Epithelial cell of prostate (primary cell): Measurements from ENCODE around the gene SPRED3.

Source experiments
- DNase-seq: peaks from one replicate; pipeline ENCODE4 v3.0.0-alpha.2; 2011; ENCODE audit warnings: low read depth, low spot score
- H3K27ac ChIP-seq: fragments of 450-650 bp; 2 replicates; pipeline ENCODE4 v1.5.1; 2017; ENCODE audit warnings: mild to moderate bottlenecking

The SPRED3 gene

DNA sequence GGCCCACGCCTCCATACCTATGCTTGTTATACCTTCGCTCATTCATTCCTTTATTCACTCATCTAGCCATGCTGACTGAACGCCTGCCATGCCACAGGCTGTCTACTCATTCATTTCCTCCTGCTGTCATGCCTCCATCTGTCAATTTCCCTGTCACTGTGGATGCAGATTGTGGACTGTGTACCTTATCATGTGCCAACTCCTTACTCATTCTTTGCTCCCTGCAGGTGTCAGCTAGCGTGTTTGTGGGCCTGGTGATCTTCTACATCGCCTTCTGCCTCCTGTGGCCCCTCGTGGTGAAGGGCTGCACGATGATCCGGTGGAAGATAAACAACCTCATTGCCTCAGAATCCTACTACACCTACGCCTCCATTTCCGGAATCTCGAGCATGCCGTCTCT, 18.2 kb upstream of the SPRED3 start:
- H3K27ac ChIP-seq = no peak overlapping the region
- DNase-seq = no peak

DNA sequence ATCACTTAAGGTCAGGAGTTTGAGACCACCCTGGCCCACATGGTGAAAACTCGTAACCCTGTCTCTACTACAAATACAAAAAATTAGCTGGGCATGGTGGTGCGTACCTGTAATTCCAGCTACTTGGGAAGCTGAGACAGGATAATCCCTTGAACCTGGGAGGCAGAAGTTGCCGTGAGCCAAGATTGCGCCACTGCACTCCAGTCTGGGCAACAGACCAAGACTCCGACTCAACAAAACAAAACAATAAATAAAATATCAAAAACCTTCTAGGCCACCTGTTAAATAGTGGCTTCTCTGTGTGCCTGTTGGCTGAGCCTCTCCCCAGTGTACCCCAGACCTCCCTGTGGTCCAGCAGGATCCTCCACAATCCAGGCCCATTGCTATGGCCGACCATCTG, 17.4 kb upstream of the SPRED3 start:
- DNase-seq = no peak
- no peak overlapping the region for H3K27ac ChIP-seq

DNA sequence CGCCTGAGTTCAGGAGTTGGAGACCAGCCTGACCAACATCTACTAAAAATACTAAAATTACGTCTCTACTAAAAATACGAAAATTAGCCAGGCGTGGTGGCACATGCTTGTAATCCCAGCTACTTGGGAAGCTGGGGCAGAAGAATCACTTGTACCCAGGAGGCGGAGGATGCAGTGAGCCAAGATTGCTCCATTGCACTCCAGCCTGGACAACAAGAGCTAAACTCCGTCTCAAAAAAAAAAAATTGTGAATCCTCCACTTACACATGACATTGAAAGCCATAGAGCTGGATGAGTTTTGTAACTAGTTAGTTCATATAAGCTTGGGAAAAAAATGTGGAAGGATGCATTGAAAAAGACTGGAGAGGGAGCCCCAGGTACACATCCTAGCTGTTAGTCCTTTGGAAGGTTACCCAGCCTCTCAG, 14.6 kb upstream of the SPRED3 start:
- H3K27ac ChIP-seq = peak overlapping the region; percentile 77
- DNase-seq = no peak

DNA sequence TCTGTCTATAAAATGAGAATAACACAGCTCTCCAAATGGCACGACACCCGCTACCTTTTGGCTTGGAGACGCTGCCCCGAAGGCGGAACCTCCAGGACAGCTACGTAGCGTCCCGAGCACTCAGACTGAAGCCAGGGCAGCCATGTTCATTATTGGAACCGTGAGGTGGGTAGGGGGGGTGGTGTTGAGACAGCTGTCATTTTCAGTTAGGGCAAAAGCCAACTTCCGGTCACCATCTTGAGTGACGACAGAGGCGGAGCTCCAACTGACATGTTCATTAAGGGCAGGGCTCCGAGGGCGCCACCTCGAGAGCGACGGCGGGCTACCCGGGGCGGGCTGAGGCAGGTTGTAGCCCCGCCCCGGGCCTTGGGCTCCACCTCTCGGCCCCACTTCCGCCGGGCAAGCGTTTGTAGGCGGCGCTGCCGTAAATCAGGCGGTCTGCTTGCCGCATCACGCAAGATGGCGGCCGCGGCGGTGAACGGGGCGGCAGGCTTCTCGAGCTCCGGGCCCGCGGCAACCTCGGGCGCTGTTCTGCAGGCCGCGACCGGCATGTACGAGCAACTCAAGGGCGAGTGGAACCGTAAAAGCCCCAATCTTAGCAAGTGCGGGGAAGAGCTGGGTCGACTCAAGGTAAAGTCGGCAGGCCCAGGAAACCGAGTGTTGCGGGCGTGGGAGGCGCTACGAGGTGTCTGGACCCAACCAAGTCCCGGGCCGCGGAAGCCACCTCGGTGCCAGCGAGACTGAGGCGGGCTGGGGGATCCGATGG, 14.0 kb upstream of the SPRED3 start, which contains the start of gene PSMD8:
Gene PSMD8, plus strand, starts transcription at position 240 of the 766 bp plus-strand sequence. Its CDS starts 31 bp downstream, at position 271.
- peak; percentile 87 for DNase-seq
- peak within 1 kb of the TSS; percentile 77 for H3K27ac ChIP-seq

DNA sequence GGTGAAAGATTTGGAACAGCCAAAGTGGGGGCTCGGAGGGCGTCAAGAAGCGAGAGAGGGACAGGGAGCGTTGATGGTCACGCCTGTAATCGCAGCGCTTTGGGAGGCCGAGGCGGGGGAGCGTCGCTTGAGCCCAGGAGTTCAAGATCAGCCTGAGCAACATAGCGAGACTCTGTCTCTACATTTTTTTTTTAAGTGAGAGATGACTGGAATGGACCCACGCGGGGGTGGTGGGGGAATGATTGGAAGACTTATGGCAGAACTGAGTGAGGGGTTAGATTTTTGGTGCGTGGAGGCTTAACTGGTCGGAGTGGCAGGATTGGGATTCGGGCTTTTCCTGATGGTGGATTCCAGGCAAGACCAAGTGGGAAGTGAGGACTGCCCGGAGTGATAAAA, 13.4 kb upstream of the SPRED3 start:
- H3K27ac ChIP-seq = peak overlapping the region; percentile 77
- no peak for DNase-seq

DNA sequence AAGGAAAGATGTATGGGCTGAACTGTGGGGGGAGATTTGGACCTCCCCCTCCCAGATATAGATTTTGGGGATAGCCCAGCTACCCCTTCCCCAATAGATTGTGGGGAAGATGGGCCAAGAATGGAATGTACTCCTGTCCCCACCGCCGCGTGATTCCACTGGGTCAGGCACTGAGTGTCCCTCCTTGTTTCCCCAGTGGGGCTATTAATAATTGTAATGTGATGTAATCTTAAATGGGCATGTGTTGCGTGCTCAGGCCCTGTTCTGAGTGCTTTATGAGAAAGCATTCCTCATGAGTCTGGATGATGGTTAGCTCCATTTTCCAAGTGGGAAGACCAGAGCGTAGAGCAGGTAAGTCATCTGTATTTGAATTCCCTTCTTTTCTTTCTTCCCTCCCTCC, 12.7 kb upstream of the SPRED3 start:
- DNase-seq = no peak
- peak overlapping the region; percentile 77 for H3K27ac ChIP-seq

DNA sequence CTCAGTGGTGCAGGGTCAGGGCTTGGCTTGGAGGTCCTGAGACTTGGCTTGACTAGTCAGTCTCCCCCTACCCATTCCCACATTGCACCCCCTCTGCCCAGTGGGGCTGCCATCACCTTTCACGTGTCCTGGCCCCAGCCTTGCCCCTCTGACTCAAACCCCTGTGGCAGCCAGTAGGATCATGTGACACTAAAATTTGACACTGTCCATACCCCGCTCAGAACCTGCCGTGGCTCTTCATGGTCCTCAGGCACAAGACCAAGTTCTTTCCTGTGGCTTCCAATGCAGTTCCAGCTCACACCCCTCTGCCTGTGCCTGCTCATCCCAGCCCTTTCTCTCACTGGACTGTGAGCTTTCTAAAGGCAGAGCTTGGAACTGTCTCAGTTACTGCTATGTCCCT, 11.9 kb upstream of the SPRED3 start:
- H3K27ac ChIP-seq = no peak overlapping the region
- DNase-seq = no peak

DNA sequence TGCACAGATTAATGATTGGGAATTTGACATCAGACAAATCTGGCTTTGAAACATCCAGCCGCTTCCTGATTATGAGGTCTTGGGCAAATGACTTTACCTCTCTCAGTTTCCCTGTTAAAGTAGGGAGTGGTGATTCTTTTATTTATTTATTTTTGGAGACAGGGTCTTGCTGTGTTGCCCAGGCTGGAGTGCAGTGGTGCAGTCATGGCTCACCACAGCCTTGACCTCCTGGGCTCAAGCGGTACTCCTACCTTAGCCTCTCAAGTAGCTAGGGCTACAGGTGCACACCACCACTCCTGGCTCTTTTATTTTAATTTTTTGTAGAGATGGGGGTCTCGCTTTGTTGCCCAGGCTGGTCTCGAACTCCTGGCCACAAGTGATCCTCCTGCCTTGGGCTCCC, 11.4 kb upstream of the SPRED3 start:
- DNase-seq = no peak
- no peak overlapping the region for H3K27ac ChIP-seq

DNA sequence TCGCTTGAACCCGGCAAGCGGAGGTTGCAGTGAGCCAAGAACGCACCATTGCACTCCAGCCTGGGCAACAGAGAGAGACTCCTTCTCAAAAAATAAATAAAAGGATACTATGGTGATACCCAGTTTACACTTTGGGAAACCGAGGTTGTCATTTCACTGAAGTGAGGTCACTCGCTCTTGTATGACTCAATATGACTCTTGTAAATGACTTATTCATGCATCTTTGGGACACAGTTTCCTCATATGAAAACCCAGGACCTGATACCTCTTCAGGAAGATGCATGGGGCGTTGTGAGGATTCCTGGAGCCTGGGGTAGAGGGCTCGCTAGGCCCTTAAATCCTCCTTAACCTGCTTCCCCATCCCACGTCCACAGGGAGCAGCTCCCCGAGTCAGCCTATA, 9.6 kb upstream of the SPRED3 start:
- H3K27ac ChIP-seq = no peak overlapping the region
- DNase-seq = no peak

DNA sequence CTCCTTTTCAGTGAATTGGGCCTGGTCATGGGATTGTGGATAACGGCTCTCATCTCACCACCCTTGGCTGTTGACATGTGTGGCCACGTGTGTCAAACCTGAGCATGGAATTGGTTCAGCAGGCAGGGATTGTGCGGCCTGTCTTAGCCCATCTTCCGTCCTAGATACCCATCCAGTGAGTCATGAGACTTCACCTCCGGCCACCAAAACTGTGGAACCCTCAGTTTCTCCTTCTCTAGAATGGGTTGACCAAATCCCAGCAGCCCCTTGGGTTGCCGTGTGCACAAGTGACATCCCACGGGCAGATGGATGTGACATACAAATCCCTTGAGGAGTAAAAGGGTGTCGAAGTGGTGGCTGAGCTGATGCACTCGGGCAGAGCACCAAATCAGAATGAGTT, 7.4 kb upstream of the SPRED3 start:
- DNase-seq = no peak
- H3K27ac ChIP-seq = no peak overlapping the region

DNA sequence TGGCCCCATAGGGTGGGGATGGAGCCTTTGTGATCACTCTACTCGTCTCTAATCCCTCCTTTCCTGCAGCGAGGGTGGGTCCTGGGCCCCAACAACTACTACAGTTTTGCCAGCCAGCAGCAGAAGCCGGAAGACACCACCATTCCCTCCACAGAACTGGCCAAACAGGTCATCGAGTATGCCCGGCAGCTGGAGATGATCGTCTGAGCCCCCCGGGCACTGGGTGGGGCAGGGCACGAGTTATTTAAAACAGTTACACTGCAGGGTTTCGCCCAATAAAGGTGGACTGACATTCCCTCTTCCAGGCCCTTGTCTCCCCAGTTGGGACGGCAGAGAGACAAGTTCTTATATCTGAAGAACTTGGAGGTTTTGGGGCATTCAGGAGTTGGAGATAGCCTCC, 5.3 kb upstream of the SPRED3 start:
- H3K27ac ChIP-seq = no peak overlapping the region
- no peak for DNase-seq

DNA sequence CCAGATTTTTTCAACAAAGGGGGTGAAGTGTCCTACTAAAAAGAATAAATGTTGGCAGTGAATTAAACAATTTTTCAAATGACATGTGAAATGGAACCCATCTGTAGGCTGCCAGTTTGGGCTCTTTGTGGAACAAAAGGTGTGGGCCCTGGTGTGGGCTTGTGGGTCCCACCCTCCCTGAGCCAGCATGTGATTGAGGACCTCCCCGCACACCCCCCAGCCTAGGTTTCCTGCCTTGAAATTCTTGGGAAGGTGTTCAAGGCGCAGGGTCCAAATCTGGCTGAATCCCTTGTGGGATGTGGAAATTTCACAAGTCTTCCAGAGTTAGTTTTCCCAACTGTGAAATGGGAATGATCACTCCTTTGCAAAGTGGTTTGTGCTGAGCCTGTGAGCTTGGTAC, 4.8 kb upstream of the SPRED3 start:
- no peak for DNase-seq
- no peak overlapping the region for H3K27ac ChIP-seq

DNA sequence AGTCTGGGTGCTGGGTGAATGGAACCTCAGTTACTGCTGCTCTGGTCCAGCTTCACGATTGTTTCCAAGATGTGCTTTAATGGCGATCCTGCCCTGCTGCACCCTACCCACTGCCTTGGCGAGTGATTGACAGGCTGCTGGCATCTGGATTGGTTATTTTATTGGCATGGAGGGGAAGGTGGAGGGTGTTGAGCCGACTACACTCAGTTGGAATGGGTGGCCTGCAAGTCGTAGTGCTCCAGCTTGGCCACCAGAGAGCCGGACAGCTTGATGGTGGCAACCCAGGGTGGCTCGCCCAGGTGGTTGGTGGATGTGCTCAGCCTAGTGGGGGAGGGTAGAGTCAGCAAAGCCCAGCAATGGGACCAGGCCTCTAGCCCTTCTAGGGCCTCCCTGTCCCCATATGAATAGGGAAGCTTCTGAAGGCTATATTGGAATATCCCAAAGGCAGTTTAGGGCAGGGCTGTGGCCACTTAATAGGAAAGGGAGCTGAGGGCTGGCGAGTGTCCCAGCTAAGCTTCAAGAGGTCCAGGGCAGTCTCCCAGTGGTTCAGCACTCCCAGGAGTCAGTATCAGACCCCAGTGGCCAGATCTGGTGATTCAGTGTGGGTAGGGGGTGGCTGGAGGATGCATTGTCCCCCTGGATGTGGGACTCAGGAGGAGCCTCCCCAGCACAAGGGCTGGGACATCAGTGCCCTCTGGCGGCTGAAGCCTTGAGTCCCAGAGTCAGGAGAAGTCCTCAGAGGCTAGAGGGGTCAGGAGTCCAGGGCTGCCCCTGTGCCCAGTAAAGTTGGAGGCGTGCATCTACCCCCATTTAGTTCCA, 4.1 kb upstream of the SPRED3 start:
- DNase-seq = no peak
- no peak overlapping the region for H3K27ac ChIP-seq

DNA sequence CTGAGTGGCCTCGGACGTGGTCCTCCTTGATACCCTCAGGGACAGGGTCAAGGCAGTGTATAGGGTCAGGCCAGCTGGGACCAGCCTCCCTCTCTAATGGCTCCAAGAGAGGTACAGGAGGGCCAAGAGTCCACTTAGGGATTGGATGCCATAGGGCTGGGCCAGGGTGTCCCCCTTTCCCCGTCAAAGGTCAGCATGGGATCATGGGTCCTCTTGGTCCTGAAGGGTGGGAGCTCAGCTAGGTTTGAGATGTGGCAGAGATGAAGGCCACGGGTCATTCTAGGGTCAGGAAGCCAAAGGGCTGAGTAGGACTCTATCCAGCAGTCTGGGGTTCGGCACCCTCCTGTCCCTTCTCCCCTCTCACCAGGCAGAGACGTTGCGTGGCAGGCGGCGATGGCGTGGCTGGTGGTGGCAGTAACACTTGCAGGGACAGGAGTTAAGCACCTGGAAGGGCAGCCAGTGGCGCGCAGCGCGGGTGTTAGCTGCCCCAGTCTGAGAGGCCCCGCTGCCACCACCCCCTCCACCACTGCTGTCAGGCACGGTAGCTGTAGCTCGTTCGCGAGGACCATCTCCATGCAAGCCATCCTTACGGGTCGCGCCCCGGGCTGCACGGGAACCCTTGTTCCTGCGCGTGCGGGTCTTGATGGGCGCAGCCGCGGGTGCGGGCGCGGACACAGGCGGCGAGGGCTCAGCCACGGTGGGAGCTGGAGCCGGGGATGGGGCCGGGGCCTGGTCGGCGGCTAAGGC, 3.3 kb upstream of the SPRED3 start:
- DNase-seq = no peak
- no peak overlapping the region for H3K27ac ChIP-seq

DNA sequence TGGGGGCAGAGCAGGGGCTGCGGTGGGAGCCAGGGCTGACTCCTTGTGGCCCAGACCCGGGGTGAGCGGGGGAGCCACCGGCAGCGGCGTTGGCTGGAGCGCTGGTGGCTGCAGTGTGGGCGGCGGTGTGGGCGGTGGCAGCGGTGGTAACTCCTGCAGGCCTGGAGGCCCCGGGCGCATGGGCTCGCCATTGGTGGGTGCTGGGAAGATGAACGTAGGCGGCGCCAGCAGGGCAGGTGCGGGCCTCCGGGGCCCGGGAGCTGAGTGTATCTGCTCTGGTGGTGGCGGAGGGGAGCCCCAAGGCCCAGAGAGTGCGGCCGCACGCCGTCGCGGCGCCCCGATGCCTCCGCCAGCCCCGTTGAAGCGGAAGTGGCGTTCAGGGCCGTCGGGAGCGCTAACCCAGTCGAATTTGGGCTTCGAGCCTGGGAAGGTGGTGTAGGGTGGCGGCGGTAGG, 2.7 kb upstream of the SPRED3 start:
- no peak overlapping the region for H3K27ac ChIP-seq
- no peak for DNase-seq

DNA sequence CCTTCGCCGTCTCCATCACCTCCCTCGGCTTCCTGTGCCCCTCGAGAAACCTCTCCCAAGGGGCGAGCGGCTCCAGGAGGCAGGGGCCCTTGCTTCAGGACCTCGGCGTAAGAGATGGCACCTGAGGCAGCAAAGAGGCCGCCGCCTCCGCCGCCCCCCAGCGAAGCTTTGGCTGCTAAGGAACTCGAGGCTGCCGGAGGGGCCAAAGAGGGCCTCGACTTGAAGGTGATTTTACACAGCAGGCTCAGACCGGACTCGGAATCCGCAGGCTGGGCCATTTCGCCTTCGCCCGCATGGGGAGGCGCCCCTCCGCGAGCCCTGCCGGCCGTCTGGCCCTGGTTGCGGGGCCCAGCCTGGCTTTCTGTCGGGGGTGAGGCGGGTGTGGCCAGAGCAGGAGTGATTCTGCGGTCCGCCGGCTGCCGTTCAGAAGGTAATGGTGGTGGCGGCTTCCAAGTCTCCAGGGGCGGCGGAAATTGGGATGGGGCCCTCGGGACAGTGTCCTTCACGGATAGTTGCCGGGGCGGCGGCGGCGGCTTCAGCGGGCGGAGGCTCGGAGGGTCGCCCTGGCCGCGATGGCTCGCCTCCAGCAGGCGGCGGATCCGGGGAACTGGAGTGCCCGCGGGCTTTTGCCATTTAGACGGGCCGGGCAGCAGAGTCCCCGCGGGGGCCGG, 2.1 kb upstream of the SPRED3 start:
- no peak for DNase-seq
- no peak overlapping the region for H3K27ac ChIP-seq

DNA sequence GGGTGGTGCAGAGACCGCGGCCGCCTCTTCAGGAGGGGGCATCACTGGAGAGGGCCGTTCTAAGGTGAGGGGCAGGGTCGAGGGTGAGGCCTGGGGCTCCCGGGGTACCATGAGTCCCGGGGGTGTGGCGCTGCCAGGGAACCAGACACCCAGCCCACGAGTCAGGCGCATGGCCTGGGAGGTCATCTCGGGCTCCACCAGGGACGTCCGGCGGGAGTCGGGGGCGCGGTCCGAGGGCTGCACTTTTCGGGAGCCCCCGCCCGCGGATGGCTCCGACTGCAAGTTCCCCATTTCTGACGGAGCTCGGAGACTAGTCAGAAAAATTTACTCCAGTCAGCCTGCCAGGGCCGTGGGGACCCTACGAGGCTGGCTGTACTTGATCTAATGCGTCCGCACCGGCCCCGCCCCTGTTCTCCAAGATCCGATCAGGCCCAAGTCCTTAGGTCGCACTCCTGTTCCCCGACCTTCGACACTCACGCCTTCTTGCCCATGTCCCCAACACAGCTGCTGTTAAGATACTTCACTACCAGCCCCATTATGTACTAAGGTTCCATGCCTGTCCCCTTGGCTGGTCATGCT, 1.4 kb upstream of the SPRED3 start:
- no peak for DNase-seq

DNA sequence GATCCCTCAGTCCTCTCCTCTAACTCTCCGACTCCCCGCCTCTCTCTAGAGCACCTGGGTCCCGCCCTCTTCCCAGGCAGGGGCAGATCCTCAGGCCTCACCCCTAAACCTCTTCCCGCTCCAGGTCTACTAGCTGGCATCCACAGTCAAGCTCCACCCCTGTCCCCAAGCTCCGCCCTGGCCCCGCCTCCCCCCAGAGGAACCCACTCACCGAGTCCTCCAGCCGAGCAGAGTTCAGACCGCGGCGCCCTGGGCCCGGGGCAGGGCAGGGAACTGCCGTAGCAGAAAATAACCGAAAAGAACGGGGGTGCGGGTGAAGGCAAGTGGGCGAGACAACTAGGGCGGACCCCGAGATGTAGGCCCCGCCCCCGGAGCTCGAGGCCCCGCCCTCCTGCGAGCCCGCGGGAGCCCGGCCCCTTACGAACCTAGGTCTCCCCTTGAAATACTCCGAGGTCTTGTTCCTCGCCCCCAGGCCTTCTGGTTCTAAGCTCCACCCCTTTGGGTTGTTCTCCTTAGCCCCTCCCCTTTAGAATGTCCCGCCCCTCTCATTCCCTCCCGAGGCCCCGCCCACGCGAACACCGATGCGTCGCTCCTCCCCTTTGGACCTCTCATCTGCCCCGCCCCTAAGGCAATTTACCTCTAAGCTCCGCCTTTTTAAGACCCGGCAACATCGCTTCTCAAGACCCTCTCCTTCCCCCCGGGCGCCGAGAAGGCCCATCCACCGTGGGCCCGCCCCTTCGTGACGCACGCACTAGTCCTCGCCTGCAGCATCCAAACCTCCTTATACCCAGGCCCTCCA, 748 bp upstream of the SPRED3 start, which contains the start of gene GGN:
Gene GGN, minus strand, starts transcription at position 485 of the 799 bp plus-strand sequence. CDS start 773 bp downstream, outside the sequence.
- peak; percentile 69 for DNase-seq
- peak within 1 kb of the TSS; percentile 80 for H3K27ac ChIP-seq

More for the DNA sequence above, 1.4 kb upstream of the SPRED3 start:
- peak overlapping the region; percentile 80 for H3K27ac ChIP-seq
